ENCODE measurements around the gene CMTM6.
"Not testable (repeated sequence)": the region's sequence is repeated elsewhere in the genome, so short reads cannot be mapped to it uniquely, and the experiment has no call there.

Gene CMTM6

DNA sequence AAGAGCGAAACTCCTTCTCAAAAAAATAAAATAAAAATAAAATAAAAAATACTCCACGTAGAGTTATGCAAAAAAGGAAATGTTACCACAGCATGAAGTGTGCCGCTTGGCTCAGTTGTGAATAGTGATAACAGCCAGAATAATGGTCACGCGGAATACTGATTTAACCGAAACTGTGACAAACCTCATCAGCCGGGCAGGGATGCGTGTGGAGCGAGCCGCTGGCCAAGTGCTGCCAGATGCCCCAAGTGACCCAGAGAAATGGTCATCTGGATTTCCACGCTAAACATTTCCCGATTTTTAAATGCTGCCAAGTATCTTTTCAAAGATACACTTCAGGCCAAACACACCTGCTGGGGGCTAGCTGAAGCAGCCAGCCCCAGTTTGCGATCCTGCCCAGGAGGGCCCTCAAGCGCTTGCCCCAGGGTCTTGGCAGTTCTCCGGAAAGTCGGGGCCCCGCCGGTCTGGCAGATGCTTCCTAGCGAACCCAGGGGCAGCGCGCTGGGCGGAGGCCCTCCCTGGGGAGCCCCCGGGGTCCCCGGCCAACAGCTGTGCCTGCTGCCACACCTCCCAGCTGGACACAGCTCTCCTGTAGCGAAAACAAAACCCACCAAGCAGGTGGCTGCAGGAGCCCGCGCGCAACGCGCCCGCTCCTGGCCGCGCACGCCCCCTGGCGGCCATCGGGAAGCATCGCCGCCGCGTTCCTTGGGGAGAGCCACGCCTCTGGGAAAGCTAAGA is 35.1 kb downstream of the CMTM6 start:
- H3K27me3 ChIP-seq (ENCODE audit: insufficient read depth, low read length) = no peaks in the 10 kb centered on the region
- H2AFZ ChIP-seq (ENCODE audit: low read length, unreplicated experiment) = no peak overlapping the region
- H3K27ac ChIP-seq (ENCODE audit: low read depth, low read length) = no peak overlapping the region
- peaks cover 35% of the 10 kb centered on the region for H3K4me1 ChIP-seq (ENCODE audit: control insufficient read depth, insufficient read depth, low read length, unreplicated experiment)
- H3K36me3 ChIP-seq (ENCODE audit: insufficient read depth, low read length) = no peaks in the 10 kb centered on the region
- H3K79me2 ChIP-seq (ENCODE audit: control insufficient read depth, insufficient read depth, low read length, unreplicated experiment) = peaks cover 8% of the 10 kb centered on the region
- no peak overlapping the region for H3K4me3 ChIP-seq (ENCODE audit: low read depth, low read length)

DNA sequence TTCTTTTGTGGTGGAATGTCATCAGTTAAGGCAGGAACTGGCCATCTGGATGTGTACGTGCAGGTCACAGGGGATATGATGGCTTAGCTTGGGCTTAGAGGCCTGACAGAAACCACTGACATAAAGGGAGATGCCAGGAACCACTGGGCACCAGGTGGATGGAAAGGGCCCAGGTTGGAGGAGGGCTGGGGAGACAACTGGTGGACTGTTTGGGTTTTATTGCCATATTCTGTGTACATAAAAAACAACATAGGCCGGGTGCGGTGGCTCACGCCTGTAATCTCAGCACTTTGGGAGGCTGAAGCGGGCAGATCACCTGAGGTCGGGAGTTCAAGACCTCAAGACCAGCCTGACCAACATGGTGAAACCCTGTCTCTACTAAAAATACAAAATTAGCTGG is 35.8 kb downstream of the CMTM6 start:
- H3K4me3 ChIP-seq (ENCODE audit: low read depth, low read length); H2AFZ ChIP-seq (ENCODE audit: low read length, unreplicated experiment); H3K79me2 ChIP-seq (ENCODE audit: control insufficient read depth, insufficient read depth, low read length, unreplicated experiment); H3K36me3 ChIP-seq (ENCODE audit: insufficient read depth, low read length); H3K27ac ChIP-seq (ENCODE audit: low read depth, low read length); H3K27me3 ChIP-seq (ENCODE audit: insufficient read depth, low read length): not testable (repeated sequence)
- peaks cover 32% of the 10 kb centered on the region for H3K4me1 ChIP-seq (ENCODE audit: control insufficient read depth, insufficient read depth, low read length, unreplicated experiment)

DNA sequence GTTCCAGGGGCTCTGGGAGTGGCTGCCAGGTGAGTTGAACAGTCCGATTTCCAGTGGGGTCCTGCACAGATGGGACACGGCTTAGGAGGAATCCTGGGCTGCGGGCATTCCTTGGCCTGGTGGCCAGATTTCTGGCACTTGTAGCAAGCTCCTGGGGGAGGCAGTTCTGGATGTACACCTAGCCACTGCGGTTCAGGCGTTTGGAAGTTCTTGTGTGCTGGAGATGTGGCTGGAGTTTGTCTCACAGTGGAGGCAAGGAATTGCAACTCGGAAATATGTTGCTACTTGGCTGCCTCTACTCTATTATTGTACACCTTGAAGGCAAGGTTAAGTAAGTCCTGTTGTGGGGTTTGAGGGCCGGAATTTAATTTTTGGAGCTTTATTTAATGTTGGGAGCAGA is 37.9 kb downstream of the CMTM6 start:
- H3K27ac ChIP-seq (ENCODE audit: low read depth, low read length); H3K4me3 ChIP-seq (ENCODE audit: low read depth, low read length); H3K27me3 ChIP-seq (ENCODE audit: insufficient read depth, low read length); H3K79me2 ChIP-seq (ENCODE audit: control insufficient read depth, insufficient read depth, low read length, unreplicated experiment); H3K36me3 ChIP-seq (ENCODE audit: insufficient read depth, low read length); H2AFZ ChIP-seq (ENCODE audit: low read length, unreplicated experiment): not testable (repeated sequence)
- H3K4me1 ChIP-seq (ENCODE audit: control insufficient read depth, insufficient read depth, low read length, unreplicated experiment) = peaks cover 18% of the 10 kb centered on the region

DNA sequence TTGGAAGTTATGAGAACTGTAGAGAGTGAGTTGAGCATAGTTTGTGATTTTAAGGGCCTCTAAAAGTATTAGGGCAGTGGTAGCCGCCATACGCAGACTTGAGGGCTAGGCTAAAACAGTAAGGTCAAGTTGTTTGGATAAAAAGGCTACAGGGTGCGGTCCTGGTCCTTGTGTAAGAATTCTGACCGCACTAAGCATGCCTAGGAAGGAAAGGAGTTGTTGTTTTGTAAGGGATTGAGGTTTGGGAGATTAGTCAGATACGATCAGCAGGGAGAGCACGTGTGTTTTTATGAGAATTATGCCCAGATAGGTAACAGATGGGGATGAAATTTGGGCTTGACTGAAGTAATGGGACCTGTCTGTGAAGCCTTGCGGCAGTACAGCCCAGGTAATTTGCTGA is 39.2 kb downstream of the CMTM6 start:
- not testable (repeated sequence) for H3K79me2 ChIP-seq (ENCODE audit: control insufficient read depth, insufficient read depth, low read length, unreplicated experiment); H3K27ac ChIP-seq (ENCODE audit: low read depth, low read length); H3K27me3 ChIP-seq (ENCODE audit: insufficient read depth, low read length); H3K36me3 ChIP-seq (ENCODE audit: insufficient read depth, low read length); H3K4me1 ChIP-seq (ENCODE audit: control insufficient read depth, insufficient read depth, low read length, unreplicated experiment); H3K4me3 ChIP-seq (ENCODE audit: low read depth, low read length); H2AFZ ChIP-seq (ENCODE audit: low read length, unreplicated experiment)

DNA sequence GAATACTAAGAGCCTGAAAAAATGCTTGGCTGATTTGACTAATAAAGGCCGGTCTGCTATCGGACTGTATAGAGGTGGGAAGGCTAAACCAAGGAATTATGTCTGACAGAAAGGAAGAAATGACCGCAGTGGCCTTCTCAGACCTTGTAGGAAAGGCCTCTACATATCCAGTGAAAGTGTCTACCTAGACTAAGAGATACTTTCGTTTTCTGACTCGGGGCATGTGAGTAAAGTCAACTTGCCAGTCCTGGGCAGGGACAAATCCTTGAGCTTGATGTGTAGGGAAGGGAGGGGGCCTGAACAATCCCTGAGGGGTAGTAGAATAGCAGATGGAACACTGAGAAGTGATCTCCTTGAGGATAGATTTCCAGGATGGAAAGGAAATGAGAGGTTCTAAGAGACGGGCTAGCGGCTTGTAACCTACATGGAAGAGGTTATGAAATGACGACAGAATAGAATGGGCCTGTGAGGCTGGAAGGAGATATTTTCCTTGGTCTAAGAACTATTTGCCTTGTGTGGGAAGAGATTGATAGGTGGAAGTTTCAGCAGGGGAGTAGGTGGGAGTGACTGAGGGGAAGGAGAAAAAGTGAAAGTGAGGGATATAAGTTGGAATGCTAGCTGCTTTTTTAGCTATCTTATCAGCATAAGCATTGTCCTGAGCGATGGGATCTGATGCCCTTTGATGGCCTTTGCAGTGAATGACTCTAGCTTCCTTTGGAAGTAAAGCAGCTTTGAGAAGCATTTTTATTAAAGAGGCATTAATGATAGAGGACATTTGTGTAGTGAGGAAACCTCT is 40.3 kb downstream of the CMTM6 start:
- not testable (repeated sequence) for H3K4me3 ChIP-seq (ENCODE audit: low read depth, low read length); H3K27me3 ChIP-seq (ENCODE audit: insufficient read depth, low read length); H3K79me2 ChIP-seq (ENCODE audit: control insufficient read depth, insufficient read depth, low read length, unreplicated experiment); H2AFZ ChIP-seq (ENCODE audit: low read length, unreplicated experiment); H3K36me3 ChIP-seq (ENCODE audit: insufficient read depth, low read length); H3K4me1 ChIP-seq (ENCODE audit: control insufficient read depth, insufficient read depth, low read length, unreplicated experiment); H3K27ac ChIP-seq (ENCODE audit: low read depth, low read length)

DNA sequence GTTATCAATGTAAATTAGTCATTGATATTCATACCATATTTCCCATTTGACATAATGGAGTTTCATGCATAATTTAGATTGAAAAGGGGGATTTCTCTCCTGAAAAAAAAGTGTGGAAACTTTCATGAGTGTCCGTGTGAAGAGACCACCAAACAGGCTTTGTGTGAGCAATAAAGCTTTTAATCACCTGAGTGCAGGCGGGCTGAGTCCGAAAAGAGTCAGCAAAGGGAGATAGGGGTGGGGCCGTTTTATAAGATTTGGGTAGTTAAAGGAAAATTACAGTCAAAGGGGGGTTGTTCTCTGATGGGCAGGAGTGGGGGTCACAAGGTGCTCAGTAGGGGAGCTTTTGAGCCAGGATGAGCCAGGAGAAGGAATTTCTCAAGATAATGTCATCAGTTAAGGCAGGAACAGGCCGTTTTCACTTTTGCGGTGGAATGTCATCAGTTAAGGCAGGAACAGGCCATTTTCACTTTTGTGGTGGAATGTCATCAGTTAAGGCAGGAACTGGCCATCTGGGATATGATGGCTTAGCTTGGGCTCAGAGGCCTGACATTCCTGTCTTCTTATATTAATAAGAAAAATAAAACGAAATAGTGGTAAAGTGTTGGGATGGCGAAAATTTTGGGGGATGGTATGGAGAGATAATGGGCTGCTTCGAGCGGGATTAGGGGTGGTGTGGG is 41.7 kb downstream of the CMTM6 start:
- H2AFZ ChIP-seq (ENCODE audit: low read length, unreplicated experiment); H3K4me3 ChIP-seq (ENCODE audit: low read depth, low read length); H3K27ac ChIP-seq (ENCODE audit: low read depth, low read length); H3K27me3 ChIP-seq (ENCODE audit: insufficient read depth, low read length); H3K36me3 ChIP-seq (ENCODE audit: insufficient read depth, low read length); H3K4me1 ChIP-seq (ENCODE audit: control insufficient read depth, insufficient read depth, low read length, unreplicated experiment); H3K79me2 ChIP-seq (ENCODE audit: control insufficient read depth, insufficient read depth, low read length, unreplicated experiment): not testable (repeated sequence)

DNA sequence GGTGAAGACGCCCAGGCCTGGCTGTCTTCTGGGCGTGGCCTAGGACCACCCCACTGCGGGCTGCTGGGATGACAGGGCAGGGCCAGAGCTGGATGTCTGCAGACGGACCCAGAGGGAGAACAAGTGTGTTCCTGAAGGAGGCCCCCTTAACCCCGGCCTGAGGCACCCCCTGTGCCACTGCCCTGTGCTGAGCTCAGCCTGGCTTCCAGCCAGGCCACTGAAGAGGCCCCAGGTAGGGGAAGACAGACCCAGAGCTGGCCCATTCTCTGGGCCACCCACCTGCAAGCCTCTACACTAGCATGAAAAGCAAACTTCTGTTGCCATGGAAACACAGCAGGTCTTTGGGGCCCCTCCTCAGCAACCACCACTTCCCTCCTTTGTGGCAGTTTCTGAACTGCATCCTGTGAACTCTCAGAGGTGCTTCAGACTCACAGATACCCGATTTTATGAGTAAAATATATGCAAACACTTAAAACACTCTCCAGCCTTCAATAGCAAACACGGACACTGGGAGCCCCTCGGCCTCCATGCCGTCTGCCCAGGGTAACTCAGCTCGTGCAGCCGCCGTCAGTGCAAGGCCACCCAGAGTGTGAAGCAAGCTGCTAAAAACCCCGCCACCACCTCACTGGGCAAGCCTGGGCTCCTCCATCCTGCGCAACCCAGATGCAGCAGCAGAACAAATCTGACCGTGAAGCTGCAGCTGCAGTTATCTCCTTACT is 42.5 kb downstream of the CMTM6 start:
- Histone ChIP-seq H3K4me1 (ENCODE audit: control insufficient read depth, insufficient read depth, low read length, unreplicated experiment) (no peaks in the 10 kb centered on the region), H3K27me3 (ENCODE audit: insufficient read depth, low read length) (no peaks in the 10 kb centered on the region), H3K27ac (ENCODE audit: low read depth, low read length) (no peak overlapping the region), H3K79me2 (ENCODE audit: control insufficient read depth, insufficient read depth, low read length, unreplicated experiment) (no peaks in the 10 kb centered on the region), H3K4me3 (ENCODE audit: low read depth, low read length) (no peak overlapping the region), H3K36me3 (ENCODE audit: insufficient read depth, low read length) (no peaks in the 10 kb centered on the region), H2AFZ (ENCODE audit: low read length, unreplicated experiment) (no peak overlapping the region)

DNA sequence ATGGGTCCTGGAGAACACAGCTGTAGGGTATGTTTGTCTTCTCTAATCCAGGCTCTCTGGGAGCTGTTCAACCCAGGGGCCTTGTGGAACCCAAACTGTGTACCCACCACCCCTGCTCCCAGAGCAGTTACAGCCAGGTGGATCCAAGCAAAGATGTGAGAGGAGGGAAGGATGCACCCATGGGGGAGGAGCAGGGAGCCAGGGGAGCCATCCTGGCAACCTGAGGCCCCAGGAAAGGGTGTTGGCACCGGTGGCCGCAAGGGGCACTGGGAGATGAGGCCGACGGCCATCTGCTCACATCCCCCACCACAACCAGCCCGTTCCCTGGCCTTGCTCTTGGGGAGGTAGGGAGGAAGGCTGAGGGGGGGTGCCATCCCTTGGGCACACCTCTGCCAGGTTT is 43.2 kb downstream of the CMTM6 start:
- H2AFZ ChIP-seq (ENCODE audit: low read length, unreplicated experiment) = no peak overlapping the region
- H3K27me3 ChIP-seq (ENCODE audit: insufficient read depth, low read length) = no peaks in the 10 kb centered on the region
- no peaks in the 10 kb centered on the region for H3K4me1 ChIP-seq (ENCODE audit: control insufficient read depth, insufficient read depth, low read length, unreplicated experiment)
- H3K36me3 ChIP-seq (ENCODE audit: insufficient read depth, low read length) = no peaks in the 10 kb centered on the region
- H3K79me2 ChIP-seq (ENCODE audit: control insufficient read depth, insufficient read depth, low read length, unreplicated experiment) = no peaks in the 10 kb centered on the region
- no peak overlapping the region for H3K27ac ChIP-seq (ENCODE audit: low read depth, low read length)
- no peak overlapping the region for H3K4me3 ChIP-seq (ENCODE audit: low read depth, low read length)

DNA sequence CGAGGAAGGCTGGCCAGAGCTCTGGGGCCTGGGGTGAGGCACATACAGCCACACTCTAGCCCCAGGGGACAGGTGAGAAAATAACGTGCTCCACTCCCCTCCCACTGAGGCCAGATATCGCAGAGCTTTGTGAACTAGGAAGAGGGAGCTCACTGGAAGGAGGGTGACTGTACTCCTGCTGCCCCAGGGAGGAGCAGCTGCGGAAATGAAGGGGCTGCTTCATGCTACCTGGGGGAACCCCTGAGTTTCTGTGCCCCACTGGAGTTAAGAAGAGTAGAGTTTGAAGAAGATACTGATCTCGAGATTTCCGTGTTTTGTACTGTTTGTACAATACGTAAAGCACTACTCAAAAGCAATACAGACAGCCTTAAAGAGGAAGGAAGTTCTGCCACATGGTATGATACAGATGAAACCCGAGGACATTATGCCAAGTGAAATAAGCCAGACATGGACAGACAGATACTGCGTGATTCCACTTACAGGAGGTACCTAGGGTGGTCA is 44.6 kb downstream of the CMTM6 start:
- H3K4me3 ChIP-seq (ENCODE audit: low read depth, low read length) = no peak overlapping the region
- H3K27ac ChIP-seq (ENCODE audit: low read depth, low read length) = no peak overlapping the region
- peaks cover 3% of the 10 kb centered on the region for H3K4me1 ChIP-seq (ENCODE audit: control insufficient read depth, insufficient read depth, low read length, unreplicated experiment)
- H3K27me3 ChIP-seq (ENCODE audit: insufficient read depth, low read length) = no peaks in the 10 kb centered on the region
- H3K36me3 ChIP-seq (ENCODE audit: insufficient read depth, low read length) = no peaks in the 10 kb centered on the region
- H2AFZ ChIP-seq (ENCODE audit: low read length, unreplicated experiment) = no peak overlapping the region
- H3K79me2 ChIP-seq (ENCODE audit: control insufficient read depth, insufficient read depth, low read length, unreplicated experiment) = no peaks in the 10 kb centered on the region

DNA sequence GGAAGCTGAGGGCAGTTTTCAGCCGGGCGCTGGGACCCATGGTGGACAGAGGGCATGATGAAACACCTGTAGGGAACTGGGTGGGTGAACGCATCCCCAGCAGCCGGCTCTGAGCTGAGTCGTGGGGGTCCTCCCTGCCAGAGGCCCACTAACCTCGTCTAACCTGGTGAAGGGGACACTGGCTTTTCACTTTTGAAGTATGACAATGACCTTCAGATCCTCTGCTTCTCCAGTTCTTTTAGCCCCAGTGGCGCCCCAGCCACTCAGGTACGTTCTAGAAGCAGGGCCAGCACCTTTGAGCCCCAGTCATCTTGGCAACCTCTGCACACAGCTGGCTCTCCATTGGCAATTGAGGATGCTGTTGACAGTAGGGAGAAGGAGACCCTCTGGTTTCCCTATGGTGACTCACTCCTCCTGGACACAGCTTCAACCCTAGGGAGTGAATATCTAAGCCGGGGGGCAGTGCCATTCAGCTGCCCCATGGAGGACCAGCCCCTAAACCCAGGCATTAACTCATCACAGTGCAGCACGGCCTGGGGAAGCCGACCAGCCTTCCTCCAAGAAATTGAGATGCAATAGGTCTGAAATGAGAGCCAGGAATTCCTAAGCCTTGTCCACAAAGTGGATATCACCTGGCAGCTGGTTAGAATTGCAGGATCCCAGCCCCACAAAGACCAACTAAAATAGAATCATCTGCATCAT is 46.1 kb downstream of the CMTM6 start:
- H3K4me3 ChIP-seq (ENCODE audit: low read depth, low read length) = no peak overlapping the region
- no peak overlapping the region for H2AFZ ChIP-seq (ENCODE audit: low read length, unreplicated experiment)
- no peaks in the 10 kb centered on the region for H3K79me2 ChIP-seq (ENCODE audit: control insufficient read depth, insufficient read depth, low read length, unreplicated experiment)
- peaks cover 3% of the 10 kb centered on the region for H3K4me1 ChIP-seq (ENCODE audit: control insufficient read depth, insufficient read depth, low read length, unreplicated experiment)
- no peaks in the 10 kb centered on the region for H3K27me3 ChIP-seq (ENCODE audit: insufficient read depth, low read length)
- no peak overlapping the region for H3K27ac ChIP-seq (ENCODE audit: low read depth, low read length)
- H3K36me3 ChIP-seq (ENCODE audit: insufficient read depth, low read length) = 0 out of 2 replicates have a peak, but pooled peaks cover 4% of the 10 kb centered on the region
